GM18907 (cell line): ENCODE results near the gene TRAPPC10.

Experiments used
- ATAC-seq: cut with Tn5 transposase; IDR thresholded peaks from one replicate; pipeline ENCODE4 v1.9.1; 2021; ENCODE audit warnings: mild to moderate bottlenecking, moderate library complexity; ENCODE audit not compliant: unreplicated experiment

Gene TRAPPC10

DNA sequence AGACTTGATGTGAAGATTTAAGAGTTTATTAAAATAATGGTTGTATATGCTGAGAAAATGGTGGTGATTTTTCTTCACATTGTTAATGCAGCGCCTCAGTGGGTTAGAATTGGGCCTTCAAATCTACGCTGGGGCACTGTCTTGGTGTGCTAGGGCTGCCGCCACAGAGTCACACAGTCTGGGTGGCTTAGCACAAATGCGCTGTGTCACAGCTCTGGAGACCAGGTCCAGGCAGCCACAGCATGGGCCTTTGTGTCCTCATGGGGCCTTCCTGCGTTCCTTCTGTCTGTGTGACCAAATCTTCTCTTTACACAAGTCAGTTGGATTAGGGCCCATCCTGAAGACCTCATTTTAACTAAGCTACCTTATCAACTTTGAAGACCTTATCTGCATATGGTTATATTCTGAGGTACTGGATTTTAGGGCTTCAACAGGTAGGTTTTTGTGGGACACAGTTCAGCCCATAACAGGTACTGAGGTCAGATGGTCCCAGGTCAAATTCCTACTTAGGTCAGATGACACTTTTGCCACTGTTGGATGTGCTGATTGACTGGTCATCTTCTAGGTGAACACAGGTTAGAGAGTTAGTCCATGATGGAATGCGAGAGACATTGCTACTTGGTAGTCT is 17.5 kb downstream of the TRAPPC10 start:
- ATAC-seq, result no peak

DNA sequence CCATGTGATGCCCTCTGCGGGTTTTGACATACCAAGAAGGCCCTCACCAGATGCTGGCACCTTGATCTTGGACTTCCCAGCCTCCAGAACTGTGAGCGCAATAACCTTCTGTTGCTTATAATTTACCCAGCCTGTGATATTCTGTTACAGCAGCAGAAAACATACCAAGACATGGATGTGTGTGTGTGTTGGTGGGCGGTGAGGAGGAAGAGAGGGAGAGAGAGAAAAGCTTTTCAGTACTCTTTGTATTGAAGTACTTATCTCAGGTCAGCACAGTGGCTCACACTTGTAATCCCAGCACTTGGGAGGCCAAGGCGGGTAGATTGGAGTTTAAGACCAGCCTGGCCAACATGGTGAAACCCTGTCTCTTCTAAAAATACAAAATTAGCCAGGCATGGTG is 23.1 kb downstream of the TRAPPC10 start:
- ATAC-seq, result no peak

DNA sequence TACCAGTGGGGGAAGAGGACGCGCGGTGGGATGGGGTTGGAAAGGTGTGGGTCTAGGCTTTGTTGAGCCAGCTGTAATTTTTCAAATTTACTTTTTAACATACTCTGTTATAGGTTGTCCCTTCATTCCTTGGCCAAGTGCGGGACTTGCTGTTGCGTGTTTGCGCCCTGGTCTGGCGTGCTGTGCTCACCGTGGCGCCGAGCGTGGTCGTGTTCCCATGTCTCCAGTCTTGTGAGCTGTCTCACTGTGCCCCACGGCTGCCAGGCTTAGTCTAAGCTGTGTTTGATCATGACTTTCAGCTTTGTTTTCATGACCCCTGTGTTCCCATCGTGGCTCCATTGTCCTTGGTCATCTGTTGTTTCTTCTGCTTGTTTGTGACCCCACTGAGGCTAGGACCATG is 26.0 kb downstream of the TRAPPC10 start:
- ATAC-seq, result no peak

DNA sequence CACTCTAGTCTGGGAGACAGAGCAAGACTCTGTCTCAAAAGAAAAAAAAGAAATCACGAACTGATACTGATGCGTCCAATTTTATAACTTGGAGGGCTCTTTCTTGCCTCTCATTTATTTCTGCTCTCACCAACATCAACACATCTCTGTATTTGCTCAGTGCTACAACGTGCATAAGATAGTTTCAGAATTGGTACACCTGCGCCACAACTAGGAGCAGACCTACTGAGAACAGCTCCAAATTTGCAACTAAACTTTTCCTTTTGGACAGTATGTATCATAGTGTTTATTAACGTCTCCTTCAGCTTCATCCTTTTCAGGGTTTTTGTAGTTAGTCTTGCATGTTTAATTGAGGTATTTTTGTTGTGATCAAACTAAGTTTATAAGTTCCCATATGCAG is 27.7 kb downstream of the TRAPPC10 start:
- ATAC-seq, result no peak

DNA sequence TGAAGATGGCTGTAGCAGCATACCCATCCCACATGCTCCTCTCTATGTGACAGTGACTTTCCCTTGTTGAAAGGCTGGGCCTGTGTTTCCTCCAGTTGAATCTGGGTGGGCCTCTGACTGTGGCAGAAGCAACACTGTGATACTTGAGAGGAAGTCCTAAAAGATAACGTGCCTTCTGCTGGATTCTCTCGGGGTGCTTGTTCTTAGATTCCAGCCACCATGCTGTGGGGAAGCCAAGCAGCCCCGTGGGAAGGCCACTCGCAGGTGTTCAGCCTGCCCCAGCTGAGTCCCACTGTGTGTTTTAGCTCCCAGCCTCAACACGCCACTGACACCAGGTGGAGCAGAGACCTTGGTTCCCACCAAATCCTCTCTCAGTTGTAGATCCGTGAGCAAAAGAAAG is 31.5 kb downstream of the TRAPPC10 start:
- ATAC-seq, result no peak

DNA sequence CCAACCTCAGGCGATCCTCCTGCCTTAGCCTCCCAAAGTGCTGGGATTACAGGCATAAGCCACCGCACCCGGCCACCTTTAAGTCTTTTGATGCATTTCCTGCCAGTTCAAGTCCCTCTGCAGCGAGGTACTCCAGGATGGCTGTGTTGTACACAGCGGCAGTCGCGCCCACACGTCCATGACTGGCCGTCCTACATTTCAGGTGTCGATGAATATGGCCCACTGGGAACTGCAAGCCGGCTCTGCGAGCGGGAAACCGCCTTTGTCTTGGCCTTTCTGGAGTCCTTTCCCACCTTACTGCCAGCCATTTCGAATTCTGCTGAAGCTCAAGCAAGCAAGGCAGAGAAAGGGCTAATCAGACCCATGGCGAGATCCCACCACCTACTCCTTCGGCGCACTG is 34.6 kb downstream of the TRAPPC10 start:
- no peak for ATAC-seq

DNA sequence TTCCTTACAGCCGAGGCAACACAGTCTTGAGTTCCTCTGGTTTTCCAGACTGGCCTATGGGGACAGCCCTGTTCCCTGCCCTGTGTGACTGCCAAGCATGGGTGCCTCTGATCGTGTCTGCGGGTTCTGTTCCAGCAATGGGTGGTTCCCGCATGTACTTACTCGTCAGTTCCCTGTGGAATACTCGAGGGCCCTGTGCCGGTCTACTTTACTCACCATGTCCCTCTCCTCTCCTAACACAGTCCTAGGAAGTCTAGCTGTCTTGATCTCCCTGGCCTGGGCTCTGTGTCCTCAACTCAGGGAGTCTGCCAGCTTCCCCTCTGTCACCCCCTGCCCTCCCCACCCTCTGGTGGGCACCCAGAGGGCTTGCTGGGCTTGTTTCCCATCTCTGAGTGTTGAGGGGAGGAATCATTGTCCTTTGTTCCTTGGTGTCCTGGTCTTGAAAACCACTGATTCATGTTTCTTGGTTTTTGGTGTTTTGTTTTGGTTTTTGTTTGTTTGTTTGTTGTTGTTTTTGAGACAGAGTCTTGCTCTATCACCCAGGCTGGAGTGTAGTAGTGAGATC is 36.0 kb downstream of the TRAPPC10 start:
- no peak for ATAC-seq

DNA sequence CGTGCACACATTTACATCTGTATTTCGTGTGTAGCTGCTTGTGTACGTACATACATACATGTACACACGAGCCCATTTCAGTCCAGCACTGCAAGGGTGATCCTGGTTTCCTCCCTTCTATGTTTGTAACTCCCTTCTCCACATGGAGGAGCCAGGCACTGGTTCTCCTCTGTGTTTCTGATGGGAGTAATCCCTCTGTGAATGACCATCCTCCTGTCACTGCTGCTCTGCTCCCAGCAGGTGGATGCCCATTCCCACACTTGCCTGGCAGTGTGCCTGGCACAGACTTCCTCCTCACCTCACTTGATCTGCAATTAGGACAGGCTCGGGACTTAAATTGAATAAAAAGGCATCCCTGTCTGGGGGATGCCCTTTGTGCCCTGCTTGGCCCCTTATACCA is 37.1 kb downstream of the TRAPPC10 start:
- ATAC-seq, result no peak

DNA sequence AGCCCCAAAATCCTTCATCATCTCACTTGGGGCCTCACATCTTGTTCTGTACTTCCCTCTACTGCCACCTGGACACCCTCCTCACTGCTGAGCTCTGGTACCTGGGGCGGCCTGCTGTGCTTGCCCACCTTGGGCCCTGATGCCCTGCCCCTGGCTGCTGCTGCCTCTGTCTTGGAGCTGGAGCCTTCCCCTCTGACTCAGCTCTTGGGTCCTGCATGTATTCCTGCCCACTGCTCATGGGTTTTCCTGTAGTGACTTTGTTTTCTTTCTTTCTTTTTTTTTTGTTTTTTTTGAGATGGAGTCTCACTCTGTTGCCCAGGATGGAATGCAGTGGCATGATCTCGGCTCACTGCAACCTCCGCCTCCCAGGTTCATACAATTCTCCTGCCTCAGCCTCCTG is 37.5 kb downstream of the TRAPPC10 start:
- ATAC-seq, result no peak

DNA sequence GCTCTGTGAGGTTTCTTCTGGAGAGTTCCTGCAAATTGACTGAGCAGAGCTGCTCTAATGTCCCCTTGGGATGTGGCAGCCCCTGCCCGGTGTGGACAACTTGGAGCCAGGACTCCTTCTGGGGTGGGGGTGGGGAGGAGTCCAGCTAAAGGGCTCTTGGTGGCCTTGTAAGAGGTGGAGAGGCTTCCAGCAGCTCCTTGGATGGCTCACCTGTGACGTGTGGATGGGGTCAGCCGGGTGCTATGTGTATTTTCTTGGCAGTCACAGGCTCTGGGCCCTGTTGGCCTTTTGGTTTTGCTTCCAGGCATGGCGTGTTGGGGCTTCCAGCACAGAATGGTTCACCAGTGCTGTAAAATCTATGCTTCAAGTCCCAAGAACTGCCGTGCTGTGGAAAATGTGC is 38.2 kb downstream of the TRAPPC10 start:
- no peak for ATAC-seq

DNA sequence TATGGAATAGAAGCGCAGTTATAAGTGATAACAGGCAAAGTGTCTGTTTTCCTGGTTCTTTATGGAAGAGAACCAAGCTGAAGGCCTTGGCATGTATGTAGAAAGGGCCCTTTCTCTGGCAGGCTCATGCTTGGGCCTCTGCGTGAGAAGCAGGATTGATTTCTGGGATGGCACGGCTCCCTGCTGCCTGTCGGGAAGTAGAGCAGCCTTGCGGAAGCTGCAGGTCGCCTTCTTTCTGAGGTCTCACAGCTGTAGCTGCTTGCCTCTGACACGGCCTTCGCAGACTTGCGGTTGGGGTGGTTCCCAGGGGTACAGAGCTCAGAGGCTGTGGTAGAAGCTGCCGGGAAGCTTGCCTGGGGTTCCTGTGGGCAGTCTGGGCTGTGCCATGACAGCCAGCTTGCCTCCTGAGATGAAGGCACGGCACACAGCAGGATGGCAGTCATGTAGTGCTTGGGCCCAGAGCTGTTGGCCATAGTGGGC is 39.4 kb downstream of the TRAPPC10 start:
- no peak for ATAC-seq

DNA sequence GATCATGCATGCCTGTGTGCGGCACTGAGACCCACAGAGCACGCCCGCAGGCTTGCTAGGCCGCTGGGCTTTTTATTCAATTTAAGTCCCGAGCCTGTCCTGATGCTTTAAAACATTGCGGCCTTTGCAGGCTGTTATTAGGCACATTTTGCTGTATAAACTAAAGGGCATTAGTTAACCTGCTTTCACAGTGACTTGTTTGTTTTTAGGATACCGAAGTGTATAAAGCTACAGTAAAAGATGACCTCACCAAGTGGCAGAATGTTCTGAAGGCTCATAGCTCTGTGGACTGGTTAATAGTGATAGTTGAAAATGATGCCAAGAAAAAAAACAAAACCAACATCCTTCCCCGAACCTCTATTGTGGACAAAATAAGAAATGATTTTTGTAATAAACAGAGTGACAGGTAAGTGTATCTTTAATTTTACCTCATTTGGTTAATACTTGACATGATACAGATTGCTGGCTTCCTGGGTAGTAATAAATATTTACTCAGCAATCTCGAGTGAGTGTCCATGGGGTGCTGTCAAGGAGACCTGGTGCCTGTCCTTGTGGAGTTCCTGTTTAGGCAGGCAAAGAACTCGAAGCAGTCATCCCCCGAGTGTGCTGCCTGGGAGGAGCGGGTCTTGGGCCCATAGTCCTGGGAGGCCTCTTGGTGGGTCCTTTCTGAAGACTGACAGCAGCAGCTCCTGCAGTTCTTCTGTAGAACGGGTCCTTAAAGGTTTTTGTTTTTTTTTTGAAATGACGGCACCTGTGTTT is 40.1 kb downstream of the TRAPPC10 start:
- no peak for ATAC-seq

DNA sequence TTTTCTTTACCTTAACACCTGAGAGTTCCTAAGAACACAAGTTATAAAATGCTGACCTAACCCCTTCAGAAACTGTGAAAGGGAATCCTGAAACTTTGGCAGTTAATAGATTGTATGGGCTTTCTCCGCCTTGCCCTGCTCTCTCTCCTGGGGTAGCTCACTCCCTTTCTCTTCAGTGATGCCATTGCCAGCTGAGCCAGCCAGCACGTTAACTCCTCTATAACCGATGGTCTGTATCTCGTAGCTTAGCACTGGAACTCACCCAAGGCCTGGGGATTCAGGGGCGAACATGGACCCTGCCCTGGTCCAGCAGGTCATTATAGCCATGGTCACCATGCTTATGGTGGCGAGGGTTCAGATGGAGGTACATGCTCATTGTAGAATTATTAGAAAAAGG is 40.7 kb downstream of the TRAPPC10 start:
- no peak for ATAC-seq

DNA sequence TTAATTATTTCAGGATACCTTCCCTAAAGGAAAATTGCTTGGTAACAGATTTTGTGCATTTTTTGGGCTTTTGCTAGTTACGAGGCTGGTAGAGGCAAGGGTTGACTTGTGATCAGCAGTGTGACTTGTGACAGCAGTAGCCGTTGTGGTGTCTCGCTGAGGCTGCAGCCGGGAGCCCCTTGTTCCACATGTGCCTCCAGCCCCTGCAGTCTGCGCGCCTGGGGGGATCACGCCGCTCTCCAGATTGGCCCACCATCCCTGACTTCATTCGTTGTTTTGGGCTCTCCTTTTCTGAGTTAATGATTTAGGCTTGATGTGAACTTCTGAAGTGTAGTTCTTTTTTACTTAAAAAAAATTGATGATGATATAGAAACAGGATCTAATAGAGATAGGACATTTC is 41.5 kb downstream of the TRAPPC10 start:
- no peak for ATAC-seq

DNA sequence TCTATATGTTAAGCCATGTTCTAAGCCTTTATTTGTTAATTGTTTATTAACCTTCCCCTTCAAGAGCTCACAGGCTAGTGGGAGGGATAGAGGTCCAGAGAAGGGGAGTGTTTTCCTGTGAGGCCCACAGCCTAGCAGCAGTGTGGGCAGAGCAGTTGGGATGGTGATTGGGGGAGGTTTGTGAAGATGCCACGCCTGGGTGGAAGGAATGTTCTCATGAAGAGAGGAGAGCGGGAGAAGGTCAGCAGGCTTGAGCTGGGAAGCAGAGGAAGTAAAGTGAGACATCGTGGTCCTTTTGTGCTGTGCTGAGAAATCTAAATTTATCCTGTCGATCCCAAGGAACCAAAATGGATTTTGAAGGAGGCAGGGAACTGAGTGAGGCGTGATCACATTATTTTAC is 42.6 kb downstream of the TRAPPC10 start:
- no peak for ATAC-seq

DNA sequence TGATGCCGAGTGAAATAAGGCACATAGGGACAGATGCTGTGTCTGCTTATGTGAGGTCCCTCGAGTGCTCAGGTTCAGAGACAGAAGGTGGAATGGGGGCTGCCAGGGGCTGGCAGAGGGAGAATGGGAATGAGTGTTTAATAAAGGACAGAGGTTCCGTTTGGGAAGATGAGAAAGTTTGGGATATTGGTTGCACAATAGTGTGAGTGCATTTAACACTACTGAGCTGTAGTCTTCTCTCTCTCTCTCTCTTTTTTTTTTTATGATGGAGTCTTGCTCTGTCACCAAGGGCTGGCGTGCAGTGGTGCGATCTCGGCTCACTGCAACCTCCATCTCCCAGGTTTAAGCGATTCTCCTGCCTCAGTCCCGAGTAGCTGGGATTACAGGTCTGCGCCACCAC is 44.9 kb downstream of the TRAPPC10 start:
- no peak for ATAC-seq

DNA sequence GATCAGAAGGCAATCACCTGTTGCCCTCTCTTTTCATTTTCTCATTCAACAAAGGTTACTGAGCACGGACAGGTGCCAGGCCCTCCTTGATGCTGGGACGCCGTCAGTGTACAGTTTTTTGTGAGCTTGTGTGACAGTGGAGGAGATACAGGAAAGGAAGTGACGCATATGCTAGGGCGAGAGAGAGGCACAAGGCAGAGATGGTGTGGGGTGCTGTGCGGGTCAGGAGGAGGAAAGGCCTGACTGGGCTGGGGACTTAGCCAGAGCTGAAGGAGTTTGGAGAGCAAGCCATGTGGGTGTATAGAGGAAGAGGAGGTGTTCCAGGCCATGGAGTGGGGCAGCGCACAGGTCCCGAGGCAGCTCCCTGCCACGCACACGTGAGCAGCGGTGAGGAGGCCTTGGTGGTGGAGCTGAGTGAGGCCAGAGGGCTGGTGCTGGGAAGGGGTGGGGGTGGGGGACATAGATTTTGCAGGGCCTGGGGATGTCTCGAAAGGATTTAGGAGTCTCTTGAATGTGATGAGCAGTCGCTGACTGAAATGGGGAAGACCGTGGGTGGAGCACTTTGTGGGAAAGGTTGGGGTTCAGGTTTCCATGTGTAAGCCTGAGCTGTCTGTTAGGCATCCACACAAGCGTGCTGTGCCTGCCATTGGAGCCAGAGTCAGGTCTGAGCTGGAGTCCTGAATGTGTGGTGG is 46.0 kb downstream of the TRAPPC10 start:
- no peak for ATAC-seq

DNA sequence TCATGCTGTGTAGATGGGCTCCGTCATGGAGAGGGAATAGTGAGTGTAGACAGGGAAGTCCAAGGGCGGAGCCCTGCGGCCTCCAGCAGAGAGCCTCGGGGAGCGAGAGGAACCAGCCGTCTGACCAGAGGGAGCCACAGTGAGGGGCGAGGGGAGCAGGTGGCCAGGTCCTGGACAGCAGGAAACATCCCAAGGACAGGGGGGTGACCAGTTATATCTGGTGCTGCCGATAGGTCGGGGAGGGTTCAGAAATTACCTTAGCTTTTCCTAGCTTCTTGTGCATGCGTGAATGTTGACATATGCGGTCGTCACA is 46.5 kb downstream of the TRAPPC10 start:
- no peak for ATAC-seq

DNA sequence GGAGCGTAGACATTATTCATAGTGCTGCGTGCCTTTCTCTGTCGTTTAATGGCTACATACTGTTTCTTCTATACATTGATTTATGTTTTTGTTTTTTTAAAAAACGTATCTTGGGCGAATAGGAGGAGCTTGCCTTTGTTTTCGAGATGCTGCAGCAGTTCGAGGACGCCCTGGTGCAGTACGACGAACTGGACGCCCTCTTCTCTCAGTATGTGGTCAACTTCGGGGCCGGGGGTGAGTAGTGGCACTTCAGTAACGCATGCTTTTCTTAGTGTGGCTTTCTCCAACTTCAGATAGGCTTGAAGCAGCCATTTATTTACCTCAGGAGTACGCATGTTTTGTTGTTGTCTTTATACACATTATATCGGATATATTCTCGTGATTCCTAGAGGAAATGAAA is 46.9 kb downstream of the TRAPPC10 start:
- no peak for ATAC-seq

DNA sequence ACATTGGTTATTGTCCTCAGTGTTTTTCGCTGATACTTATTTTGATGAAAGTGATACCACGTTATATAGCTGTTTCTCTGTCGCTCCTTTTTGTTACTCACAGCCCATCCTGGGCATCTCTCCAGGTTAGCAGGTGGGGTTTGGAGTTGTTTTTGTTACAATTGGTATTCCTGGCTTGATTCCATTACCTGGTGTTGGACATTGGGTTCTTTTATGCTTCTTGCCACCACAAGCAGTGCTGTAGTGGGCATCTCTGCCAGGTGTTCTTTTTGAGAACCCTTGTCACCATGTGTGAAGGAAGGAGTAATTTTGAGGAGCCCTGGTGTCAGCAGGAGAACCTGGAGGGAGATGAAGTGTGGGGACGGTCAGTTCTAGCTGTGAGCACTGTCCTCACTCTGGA is 47.6 kb downstream of the TRAPPC10 start:
- no peak for ATAC-seq

DNA sequence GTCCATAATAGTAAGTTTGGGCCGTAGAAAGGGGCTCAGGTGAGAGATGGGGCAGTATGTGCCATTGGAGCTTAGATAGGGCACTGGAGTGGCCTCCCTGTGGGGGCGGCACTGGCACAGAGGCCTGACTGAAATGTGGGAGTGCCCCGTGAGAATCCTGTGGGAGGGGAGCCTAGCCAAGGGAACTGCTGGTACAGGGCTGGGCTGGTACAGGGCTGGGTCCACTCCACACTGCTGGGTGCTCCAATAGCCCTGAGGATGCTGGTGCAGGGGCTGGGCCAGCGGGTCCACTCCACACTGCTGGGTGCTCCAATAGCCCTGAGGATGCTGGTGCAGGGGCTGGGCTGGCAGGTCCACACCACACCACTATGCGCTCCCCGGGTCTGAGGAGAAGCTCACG is 50.3 kb downstream of the TRAPPC10 start:
- ATAC-seq, result no peak
